Measurements from ENCODE around the gene MANBA.

MANBA gene

GRCh38 chr4:102593147-102593546 lies 167.6 kb downstream of the MANBA start:
- Mint-ChIP-seq H3K27me3 (no peaks in the 10 kb centered on the region), H3K4me1 (peaks cover 93% of the 10 kb centered on the region), H3K36me3 (peaks cover 74% of the 10 kb centered on the region), H3K4me3 (no peak overlapping the region), H3K9me3 (no peaks in the 10 kb centered on the region), H3K27ac (peak overlapping the region; percentile 89)

- peak overlapping the region; percentile 19 for H3K4me3 Mint-ChIP-seq
- H3K9me3 Mint-ChIP-seq: no peaks in the 10 kb centered on the region
- peaks cover 74% of the 10 kb centered on the region for H3K36me3 Mint-ChIP-seq
- H3K27ac Mint-ChIP-seq: peak overlapping the region; percentile 91
- H3K4me1 Mint-ChIP-seq: peaks cover 93% of the 10 kb centered on the region
- H3K27me3 Mint-ChIP-seq: no peaks in the 10 kb centered on the region
Measured at GRCh38 chr4:102592256-102592655, 168.5 kb downstream of the MANBA start.

- Mint-ChIP-seq H3K27me3 (no peaks in the 10 kb centered on the region), H3K9me3 (no peaks in the 10 kb centered on the region), H3K36me3 (peaks cover 75% of the 10 kb centered on the region), H3K27ac (peak overlapping the region; percentile 88), H3K4me3 (peak overlapping the region; percentile 34), H3K4me1 (peaks cover 96% of the 10 kb centered on the region)
Measured at GRCh38 chr4:102589743-102590142, 171.0 kb downstream of the MANBA start.

GRCh38 chr4:102586644-102587021 lies 174.1 kb downstream of the MANBA start:
- H3K4me1 Mint-ChIP-seq: peaks cover 86% of the 10 kb centered on the region
- H3K27me3 Mint-ChIP-seq: no peaks in the 10 kb centered on the region
- peaks cover 65% of the 10 kb centered on the region for H3K36me3 Mint-ChIP-seq
- peak overlapping the region; percentile 68 for H3K27ac Mint-ChIP-seq
- H3K9me3 Mint-ChIP-seq: no peaks in the 10 kb centered on the region
- H3K4me3 Mint-ChIP-seq: peak overlapping the region; percentile 31

- peaks cover 64% of the 10 kb centered on the region for H3K36me3 Mint-ChIP-seq
- no peaks in the 10 kb centered on the region for H3K27me3 Mint-ChIP-seq
- H3K4me1 Mint-ChIP-seq: peaks cover 86% of the 10 kb centered on the region
- peak overlapping the region; percentile 68 for H3K27ac Mint-ChIP-seq
- peak overlapping the region; percentile 31 for H3K4me3 Mint-ChIP-seq
- H3K9me3 Mint-ChIP-seq: no peaks in the 10 kb centered on the region
Measured at GRCh38 chr4:102586002-102586643, 174.6 kb downstream of the MANBA start.

GRCh38 chr4:102585329-102585728 lies 175.4 kb downstream of the MANBA start:
- H3K27me3 Mint-ChIP-seq: no peaks in the 10 kb centered on the region
- H3K4me1 Mint-ChIP-seq: peaks cover 85% of the 10 kb centered on the region
- H3K9me3 Mint-ChIP-seq: no peaks in the 10 kb centered on the region
- peak overlapping the region; percentile 31 for H3K4me3 Mint-ChIP-seq
- peak overlapping the region; percentile 68 for H3K27ac Mint-ChIP-seq
- H3K36me3 Mint-ChIP-seq: peaks cover 59% of the 10 kb centered on the region

- H3K4me3 Mint-ChIP-seq: no peak overlapping the region
- H3K27ac Mint-ChIP-seq: peak overlapping the region; percentile 42
- H3K27me3 Mint-ChIP-seq: no peaks in the 10 kb centered on the region
- peaks cover 85% of the 10 kb centered on the region for H3K4me1 Mint-ChIP-seq
- H3K36me3 Mint-ChIP-seq: peaks cover 55% of the 10 kb centered on the region
- H3K9me3 Mint-ChIP-seq: no peaks in the 10 kb centered on the region
Measured at GRCh38 chr4:102584091-102584490, 176.7 kb downstream of the MANBA start.

All from activated naive CD4-positive, alpha-beta T cell treated with anti-CD3 and anti-CD28 coated beads, Interleukin-2, amount 50 U/mL, for 24 hours (primary cell).